ENCODE measurements around the gene PTGER3.

- TF ChIP-seq CTCF (IDR thresholded peaks at IDR 0.05; ENCODE audit: low read depth, low read length), result no peak
- no peak for TF ChIP-seq POLR2A (IDR thresholded peaks at IDR 0.05; ENCODE audit: extremely low read depth, insufficient read length)
- TF ChIP-seq MAX (IDR thresholded peaks at IDR 0.05; ENCODE audit: low read depth, low read length), result no peak
- no peak for TF ChIP-seq MYC (IDR thresholded peaks at IDR 0.05; ENCODE audit: low read depth, low read length)
Measured at GRCh38 chr1:71026093-71026492, 21.5 kb downstream of the PTGER3 start.
